ENCODE measurements around the gene GOLGA3.
"Not testable (repeated sequence)": the region's sequence is repeated elsewhere in the genome, so short reads cannot be mapped to it uniquely, and the experiment has no call there.

GOLGA3 gene

DNA sequence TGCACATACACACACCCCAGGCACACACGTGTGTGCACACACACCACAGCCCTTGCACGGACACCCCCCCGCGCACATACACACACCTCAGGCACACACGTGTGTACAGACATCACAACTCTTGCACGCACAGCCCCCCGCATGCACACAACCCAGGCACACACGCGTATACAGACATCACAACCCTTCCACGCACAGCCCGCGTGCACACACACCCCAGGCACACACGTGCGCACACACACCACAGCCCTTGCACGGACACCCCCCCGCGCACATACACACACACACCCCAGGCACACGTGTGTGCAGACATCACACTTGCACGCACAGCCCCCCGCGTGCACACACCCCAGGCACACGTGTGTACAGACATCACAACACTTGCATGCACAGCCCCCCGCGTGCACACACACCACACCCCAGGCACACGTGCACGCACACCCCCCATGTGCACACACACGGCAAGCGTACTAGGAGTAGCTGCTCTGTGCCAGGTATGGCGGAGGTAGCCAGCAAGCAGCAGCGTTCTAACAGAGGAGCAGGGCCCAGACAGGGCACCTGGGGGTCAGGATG, 48.8 kb downstream of the GOLGA3 start:
- DNase-seq (ENCODE audit: low spot score): no peak
- TF ChIP-seq, protein P1, sequence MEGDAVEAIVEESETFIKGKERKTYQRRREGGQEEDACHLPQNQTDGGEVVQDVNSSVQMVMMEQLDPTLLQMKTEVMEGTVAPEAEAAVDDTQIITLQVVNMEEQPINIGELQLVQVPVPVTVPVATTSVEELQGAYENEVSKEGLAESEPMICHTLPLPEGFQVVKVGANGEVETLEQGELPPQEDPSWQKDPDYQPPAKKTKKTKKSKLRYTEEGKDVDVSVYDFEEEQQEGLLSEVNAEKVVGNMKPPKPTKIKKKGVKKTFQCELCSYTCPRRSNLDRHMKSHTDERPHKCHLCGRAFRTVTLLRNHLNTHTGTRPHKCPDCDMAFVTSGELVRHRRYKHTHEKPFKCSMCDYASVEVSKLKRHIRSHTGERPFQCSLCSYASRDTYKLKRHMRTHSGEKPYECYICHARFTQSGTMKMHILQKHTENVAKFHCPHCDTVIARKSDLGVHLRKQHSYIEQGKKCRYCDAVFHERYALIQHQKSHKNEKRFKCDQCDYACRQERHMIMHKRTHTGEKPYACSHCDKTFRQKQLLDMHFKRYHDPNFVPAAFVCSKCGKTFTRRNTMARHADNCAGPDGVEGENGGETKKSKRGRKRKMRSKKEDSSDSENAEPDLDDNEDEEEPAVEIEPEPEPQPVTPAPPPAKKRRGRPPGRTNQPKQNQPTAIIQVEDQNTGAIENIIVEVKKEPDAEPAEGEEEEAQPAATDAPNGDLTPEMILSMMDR (IDR thresholded peaks at IDR 0.05; ENCODE audit: extremely low read depth, missing control alignments): no peak

DNA sequence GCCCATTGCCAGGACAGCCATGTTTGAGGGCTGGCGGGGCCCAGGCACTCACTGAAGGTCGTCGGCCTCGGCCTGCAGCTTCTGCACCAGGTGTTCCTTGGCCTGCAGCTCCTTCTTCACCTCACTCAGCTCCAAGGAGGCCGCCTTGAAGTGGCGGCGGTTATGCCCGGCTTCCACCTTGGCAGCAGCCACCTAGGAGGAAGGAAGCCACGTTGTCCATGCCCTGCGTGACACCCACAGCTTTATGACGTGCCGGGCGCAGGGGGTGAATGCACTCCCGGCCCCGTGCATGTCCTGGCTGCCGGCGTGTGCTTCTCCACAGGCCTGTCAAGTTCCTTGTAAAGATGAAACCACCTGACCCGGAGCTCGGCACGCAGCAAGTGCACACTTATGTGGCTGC, 51.1 kb downstream of the GOLGA3 start:
- DNase-seq (ENCODE audit: low spot score): no peak
- TF ChIP-seq, protein P1 (IDR thresholded peaks at IDR 0.05; ENCODE audit: extremely low read depth, missing control alignments): no peak

DNA sequence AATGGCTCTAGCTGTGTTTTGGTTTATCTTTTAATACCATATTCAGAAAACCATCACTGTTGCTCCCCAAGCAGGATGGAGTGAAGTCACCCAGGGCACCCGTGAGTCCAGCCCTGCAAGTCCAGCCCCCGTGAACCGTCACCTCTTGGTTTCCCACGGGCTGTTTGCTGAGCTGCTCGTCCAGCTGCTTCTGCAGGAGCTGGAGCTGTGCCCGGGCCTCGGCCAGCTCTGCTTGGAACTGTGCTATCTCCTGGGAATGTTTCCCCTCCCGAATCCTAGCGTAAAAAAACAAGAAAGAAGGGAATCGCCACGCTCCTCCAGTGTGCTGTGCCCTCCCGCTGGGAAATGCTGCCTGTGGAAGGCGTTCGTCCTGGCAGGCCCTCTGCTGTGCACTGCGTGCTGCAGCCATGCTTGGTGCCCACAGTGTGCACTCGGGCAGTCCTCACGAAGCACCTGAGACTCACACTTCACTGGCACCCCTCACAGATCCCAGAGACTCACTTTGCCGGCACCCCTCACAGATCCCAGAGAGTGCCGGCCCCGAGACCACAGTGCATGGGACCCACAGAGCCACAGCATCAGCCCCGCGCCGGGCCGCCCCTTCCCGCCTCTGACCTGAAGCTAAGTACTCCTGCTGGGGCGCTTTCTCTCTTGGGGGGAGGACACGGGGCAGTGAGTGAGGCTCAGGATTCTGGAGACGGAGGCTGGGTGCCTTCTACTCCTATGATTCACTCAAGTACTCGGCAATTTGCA, 51.7 kb downstream of the GOLGA3 start:
- TF ChIP-seq, protein P1 (IDR thresholded peaks at IDR 0.05; ENCODE audit: extremely low read depth, missing control alignments): no peak
- DNase-seq (ENCODE audit: low spot score): no peak

DNA sequence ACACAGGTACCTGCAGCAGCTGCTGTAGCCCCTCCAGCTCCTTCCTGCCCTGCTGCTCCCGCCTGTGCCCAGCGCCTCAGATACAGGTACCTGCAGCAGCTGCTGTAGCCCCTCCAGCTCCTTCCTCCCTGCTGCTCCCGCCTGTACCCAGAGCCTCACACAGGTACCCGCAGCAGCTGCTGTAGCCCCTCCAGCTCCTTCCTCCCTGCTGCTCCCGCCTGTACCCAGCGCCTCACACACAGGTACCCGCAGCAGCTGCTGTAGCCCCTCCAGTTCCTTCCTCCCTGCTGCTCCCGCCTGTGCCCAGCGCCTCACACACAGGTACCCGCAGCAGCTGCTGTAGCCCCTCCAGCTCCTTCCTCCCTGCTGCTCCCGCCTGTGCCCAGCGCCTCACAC, 52.4 kb downstream of the GOLGA3 start:
- not testable (repeated sequence) for DNase-seq (ENCODE audit: low spot score)

DNA sequence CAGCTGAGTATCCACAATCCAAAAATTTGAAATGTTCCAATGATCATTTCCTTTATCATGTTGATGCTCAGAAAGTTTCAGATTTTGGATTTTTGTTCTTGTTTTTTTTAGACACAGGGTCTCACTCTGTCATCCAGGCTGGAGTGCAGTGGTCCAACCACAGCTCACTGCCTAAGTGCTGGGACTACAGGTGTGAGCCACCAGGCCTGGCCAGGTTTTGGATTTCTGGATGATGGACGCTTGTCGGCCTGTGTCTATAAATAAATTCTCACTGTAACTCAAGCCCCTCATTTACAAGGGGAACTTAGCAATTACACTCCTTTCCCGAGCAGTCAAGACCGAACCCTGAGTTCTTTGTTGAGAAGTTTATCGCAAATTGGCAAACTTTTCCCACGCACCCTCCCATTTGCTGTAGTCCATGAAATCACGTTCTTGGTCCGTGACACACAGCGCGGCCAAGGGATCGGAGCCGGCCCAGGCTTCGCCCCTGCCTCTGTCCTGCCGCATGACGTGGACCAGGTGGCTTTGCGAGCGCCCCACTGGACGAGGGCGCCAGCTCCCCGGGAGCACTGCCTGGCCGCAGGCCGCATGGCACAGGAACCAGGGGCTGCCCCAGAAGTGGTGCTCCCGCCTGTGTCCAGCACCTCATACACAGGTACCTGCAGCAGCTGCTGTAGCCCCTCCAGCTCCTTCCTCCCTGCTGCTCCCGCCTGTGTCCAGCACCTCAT, 53.0 kb downstream of the GOLGA3 start:
- DNase-seq (ENCODE audit: low spot score): no peak
- TF ChIP-seq, protein P1 (IDR thresholded peaks at IDR 0.05; ENCODE audit: extremely low read depth, missing control alignments): no peak

DNA sequence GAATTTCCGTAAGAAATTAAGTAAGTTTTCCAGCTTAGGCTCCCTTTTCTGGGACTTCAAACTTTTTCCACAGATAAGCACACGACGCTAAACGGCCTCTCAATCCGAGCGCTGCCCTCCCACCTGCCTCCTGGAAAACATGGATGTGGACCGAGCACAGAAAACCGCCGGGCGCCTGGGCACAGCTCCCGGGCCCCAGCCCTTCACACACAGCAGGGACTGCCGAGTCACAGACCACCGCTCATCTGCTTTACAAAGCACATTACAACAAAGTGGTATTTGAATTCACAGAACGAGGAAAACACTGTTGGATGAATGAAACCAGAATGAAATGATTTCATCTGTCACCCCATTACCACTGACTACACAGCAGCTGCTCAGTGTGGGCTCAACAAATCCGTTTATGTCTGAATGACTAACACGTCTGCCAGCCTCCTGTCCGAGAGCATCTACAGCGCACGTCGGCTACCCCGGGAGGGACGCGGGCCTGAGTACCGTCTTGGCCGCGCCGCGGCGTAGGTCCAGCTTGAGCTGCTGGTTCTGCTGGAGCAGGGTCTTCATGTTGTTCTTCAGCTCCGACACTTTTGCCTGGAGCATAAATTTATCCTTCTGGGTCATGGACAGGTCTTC, 53.9 kb downstream of the GOLGA3 start:
- DNase-seq (ENCODE audit: low spot score): no peak
- TF ChIP-seq, protein P1 (IDR thresholded peaks at IDR 0.05; ENCODE audit: extremely low read depth, missing control alignments): no peak

DNA sequence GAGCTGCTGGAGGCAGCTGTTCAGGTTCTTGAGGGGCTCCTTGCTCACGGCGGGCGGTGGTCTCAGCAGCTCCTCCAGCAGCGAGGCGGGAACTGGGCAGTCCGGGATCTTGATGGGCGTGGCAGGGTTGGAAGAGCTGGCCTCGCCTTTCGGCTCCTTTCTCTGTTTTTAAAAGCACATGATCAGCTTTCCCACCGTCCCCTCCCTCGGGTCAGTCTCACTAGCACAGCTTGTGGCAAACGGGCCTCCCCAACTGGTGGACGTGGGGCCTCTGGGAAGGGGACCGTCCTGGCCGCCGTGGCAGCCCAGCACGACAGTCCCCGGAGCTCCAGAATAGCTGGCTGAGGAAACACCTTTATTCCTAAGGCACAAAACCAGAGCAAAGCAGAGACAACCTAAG, 54.5 kb downstream of the GOLGA3 start:
- TF ChIP-seq, protein P1 (IDR thresholded peaks at IDR 0.05; ENCODE audit: extremely low read depth, missing control alignments): no peak
- DNase-seq (ENCODE audit: low spot score): no peak
